ENCODE measurements around the gene PLA2G4A. TPM values are rescaled to one million over a fixed set of nuclear protein-coding genes. Genes with fewer than 3 reads are reported as not detected.

The PLA2G4A gene
- total RNA-seq, 1 experiment from 2014 or later, result 0.39 TPM

DNA sequence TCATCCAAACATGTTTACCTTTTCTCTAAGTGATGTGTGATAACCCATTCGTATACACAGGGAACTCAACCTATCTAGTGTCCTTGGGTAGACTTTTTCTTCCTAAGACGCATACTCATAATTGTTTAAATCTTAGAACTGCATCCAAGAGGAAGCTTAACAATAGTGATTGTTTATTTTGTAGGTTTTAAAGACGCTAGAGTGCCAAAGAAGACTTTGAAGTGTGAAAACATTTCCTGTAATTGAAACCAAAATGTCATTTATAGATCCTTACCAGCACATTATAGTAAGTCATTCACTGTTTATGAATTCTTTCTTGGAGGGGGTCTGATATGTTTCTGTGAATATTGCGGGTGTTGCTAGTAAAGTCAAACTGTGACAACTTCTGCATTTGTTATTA lies 25.4 kb downstream of the PLA2G4A start:
- Histone ChIP-seq H2BK12ac (ENCODE audit: insufficient read length, low read depth, low read length) (no peak overlapping the region), H3K56ac (ENCODE audit: insufficient read length, low read depth, low read length) (no peak overlapping the region), H3K23ac (ENCODE audit: insufficient read length, low read depth, low read length) (no peak overlapping the region), H3T11ph (ENCODE audit: low read length) (no peak overlapping the region), H4K20me1 (ENCODE audit: control insufficient read depth, insufficient read depth, insufficient read length) (no peaks in the 10 kb centered on the region), H3K4me2 (ENCODE audit: insufficient read depth, insufficient read length, low read length) (no peak overlapping the region), H3K4me1 (ENCODE audit: insufficient read depth, low read length) (no peaks in the 10 kb centered on the region), H4K91ac (ENCODE audit: insufficient read length, low read depth, low read length) (no peak overlapping the region), H2BK20ac (ENCODE audit: low read depth, low read length, poor library complexity, severe bottlenecking) (no peak overlapping the region), H3K27me3 (ENCODE audit: insufficient read depth, low read length) (no peaks in the 10 kb centered on the region), H3K14ac (ENCODE audit: insufficient read depth, low read length) (no peak overlapping the region), H3K9ac (ENCODE audit: extremely low read depth, insufficient read length, low read length) (no peak overlapping the region), H4K5ac (ENCODE audit: insufficient read length, low read depth, low read length) (no peak overlapping the region), H2BK120ac (ENCODE audit: low read depth, low read length, poor library complexity, severe bottlenecking) (no peak overlapping the region), H3K23me2 (ENCODE audit: insufficient read length, low read depth, low read length, poor library complexity, severe bottlenecking) (no peaks in the 10 kb centered on the region), H3K4ac (ENCODE audit: low read depth, low read length) (no peak overlapping the region), H3K27ac (ENCODE audit: insufficient read length, low read depth, low read length) (no peak overlapping the region), H2AK5ac (ENCODE audit: insufficient read length, low read length) (no peak overlapping the region), H2BK15ac (ENCODE audit: low read depth, low read length) (no peak overlapping the region), H2BK5ac (ENCODE audit: insufficient read length, low read length) (no peak overlapping the region), H3K79me1 (ENCODE audit: insufficient read depth, low read depth, low read length, poor library complexity, severe bottlenecking) (no peaks in the 10 kb centered on the region), H3K79me2 (ENCODE audit: insufficient read depth, low read length) (no peaks in the 10 kb centered on the region), H3K9me3 (ENCODE audit: control insufficient read depth, low read depth, low read length) (no peaks in the 10 kb centered on the region), H3K18ac (ENCODE audit: insufficient read length, low read depth, low read length) (no peak overlapping the region), H2AFZ (ENCODE audit: low read length) (no peak overlapping the region), H4K8ac (replicated peaks; ENCODE audit: insufficient read length, low read depth, low read length) (no peak overlapping the region)
- Mint-ChIP-seq H3K9me3 (peaks cover 3 to 5% of the 10 kb centered on the region in 2 experiments; a peak in 2 of 5 replicates), H3K4me3 (no peak overlapping the region), H3K36me3 (ENCODE audit: insufficient read depth in 1 of 3, low read depth in 3 of 3) (no peaks in the 10 kb centered on the region; a peak in 1 of 7 replicates), H3K4me1 (no peaks in the 10 kb centered on the region), H3K27me3 (ENCODE audit: low read depth) (no peaks in the 10 kb centered on the region), H3K27ac (no peak overlapping the region)
- DNase-seq, result no peak
- no CpG with 5 or more reads among the region's 4 CpGs for WGBS (ENCODE audit: extremely low coverage, insufficient read length, low lambda C conversion rate)
- TF ChIP-seq, protein P1, sequence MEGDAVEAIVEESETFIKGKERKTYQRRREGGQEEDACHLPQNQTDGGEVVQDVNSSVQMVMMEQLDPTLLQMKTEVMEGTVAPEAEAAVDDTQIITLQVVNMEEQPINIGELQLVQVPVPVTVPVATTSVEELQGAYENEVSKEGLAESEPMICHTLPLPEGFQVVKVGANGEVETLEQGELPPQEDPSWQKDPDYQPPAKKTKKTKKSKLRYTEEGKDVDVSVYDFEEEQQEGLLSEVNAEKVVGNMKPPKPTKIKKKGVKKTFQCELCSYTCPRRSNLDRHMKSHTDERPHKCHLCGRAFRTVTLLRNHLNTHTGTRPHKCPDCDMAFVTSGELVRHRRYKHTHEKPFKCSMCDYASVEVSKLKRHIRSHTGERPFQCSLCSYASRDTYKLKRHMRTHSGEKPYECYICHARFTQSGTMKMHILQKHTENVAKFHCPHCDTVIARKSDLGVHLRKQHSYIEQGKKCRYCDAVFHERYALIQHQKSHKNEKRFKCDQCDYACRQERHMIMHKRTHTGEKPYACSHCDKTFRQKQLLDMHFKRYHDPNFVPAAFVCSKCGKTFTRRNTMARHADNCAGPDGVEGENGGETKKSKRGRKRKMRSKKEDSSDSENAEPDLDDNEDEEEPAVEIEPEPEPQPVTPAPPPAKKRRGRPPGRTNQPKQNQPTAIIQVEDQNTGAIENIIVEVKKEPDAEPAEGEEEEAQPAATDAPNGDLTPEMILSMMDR (conservative IDR thresholded peaks at IDR 0.05), result no peak
